NCI-H1930 (cell line): ENCODE data around the gene ZFTA.
"Not testable (repeated sequence)": the region's sequence is repeated elsewhere in the genome, so short reads cannot be mapped to it uniquely, and the experiment has no call there.

ENCODE experiments used
- DNase-seq, 2 experiments: peaks; one replicate each; lab custom pipeline; 2025; lab: John Stamatoyannopoulos, UW

Gene ZFTA

DNA sequence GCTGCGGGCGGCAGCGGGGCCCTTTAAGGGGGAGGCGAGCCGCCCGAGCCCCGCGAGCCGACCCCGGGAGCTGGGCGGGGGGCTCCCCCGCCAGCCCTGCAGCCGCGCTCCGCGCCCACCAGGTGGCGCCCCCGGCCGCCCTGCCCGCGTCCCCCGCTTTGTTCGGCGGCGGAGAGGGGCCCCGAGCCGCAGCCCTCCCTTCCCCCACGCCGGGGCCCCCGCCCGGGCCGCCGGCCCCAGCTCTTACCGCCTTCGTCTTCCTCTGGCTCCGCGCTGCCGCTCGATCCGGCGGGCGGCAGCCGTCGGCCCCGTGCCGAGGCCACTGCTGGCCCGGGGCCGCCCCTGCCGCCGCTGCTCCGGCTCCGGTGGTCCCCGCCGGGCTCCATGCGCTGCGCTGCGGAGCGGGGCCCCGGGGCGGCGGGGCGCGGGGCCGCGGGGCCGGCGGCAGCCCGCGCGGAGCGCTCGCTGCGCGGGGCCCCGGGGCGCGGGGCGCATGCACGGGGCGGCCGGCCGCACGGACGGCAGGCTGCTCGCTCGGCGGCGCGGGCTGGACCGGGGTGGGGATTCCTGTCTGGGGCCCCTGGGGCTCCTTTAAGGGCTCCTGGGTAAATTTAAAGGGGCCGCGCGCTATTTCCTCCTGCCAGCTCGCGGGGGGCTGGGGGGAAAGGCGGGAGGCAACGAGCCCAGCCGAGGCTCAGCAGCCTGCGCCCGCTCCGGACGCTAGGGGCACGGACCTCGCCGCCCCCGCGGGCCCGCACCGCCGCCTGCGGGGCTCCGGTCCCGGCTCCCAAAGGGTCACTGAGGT is at the start of gene ZFTA:
ZFTA (minus strand) TSS at position 539 of the 805 bp plus-strand sequence; CDS start at position 386, 153 bp downstream.
- DNase-seq = peak; percentile 64

DNA sequence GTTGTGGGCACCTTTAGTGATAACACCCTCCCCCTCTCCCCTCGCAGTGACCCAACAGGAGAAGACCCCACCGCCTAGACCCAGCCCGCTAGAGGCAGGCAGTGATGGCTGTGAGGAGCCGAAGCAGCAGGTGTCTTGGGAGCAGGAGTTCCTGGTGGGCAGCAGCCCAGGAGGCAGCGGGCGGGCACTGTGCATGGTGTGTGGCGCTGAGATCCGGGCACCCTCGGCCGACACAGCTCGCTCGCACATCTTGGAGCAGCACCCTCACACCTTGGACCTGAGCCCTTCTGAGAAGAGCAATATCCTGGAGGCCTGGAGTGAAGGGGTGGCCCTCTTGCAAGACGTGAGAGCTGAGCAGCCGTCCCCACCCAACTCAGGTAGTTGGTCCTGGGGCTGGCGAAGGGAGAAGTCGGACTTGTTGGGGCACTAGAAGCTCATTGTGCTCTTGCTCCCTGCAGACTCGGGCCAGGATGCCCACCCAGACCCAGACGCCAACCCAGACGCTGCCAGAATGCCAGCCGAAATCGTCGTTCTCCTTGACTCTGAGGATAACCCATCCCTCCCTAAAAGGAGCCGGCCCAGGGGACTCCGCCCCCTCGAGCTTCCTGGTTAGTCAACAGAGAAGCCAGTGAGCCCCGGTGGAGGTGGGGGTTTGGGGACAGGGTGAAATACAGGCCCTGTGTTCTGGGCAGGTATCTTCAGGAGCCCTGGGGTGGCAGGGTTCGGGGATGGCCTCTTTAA is 49.4 kb upstream of the ZFTA start:
- no peak for DNase-seq

DNA sequence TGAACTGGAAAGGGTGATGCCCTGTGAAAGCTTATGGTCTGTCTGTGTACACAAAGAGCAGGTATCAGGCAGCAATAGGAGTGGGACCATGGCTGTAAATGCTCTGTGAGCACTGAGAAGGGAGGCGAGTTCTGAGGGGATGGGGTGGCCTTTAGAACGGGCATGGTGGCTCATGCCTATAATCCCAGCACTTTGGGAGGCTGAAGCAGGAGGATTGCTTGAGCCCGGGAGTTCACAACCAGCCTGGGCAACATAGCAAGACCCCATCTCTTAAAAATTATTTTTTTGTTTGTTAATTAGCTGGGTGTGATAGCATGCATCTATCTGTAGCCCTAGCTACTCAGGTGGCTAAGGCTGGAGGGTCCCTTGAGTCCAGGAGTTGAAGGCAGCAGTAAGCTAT is 48.2 kb upstream of the ZFTA start:
- DNase-seq = no peak

DNA sequence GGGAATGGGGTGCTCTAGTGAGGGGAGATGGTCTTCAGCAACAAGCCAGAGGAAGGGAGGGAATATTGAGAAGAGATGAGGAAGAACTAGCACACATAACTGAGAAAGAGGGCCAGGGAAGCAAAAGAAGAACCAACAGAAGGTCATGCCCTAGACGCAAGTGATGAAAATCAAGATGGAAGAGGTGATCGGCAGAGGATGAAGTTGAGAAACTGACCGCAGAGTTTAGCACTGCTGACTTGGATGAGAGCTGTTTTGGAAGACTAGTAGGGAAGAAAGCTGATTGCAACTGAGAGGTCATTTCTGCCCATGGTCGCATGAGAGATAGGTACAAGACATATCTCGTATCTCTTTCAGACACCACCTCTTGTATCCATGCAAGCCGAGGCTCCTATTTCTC is 47.6 kb upstream of the ZFTA start:
- no peak for DNase-seq

DNA sequence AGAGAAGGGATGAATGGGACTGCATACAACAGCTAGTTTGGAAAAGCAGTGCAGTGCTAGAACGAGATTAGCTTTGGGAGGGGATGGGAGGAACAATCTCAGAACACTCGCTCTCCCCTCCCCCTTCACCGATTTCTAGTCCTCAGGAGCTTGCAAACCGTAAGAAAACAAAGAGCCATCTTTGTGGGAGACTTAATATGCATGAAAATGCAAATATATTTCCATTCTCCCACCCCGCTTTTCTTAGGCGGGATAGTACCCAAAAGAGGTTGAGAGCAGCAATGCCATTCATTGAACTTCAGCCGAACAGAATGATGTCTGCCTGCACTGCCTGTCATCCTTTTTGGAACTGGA is 45.8 kb upstream of the ZFTA start:
- no peak for DNase-seq

DNA sequence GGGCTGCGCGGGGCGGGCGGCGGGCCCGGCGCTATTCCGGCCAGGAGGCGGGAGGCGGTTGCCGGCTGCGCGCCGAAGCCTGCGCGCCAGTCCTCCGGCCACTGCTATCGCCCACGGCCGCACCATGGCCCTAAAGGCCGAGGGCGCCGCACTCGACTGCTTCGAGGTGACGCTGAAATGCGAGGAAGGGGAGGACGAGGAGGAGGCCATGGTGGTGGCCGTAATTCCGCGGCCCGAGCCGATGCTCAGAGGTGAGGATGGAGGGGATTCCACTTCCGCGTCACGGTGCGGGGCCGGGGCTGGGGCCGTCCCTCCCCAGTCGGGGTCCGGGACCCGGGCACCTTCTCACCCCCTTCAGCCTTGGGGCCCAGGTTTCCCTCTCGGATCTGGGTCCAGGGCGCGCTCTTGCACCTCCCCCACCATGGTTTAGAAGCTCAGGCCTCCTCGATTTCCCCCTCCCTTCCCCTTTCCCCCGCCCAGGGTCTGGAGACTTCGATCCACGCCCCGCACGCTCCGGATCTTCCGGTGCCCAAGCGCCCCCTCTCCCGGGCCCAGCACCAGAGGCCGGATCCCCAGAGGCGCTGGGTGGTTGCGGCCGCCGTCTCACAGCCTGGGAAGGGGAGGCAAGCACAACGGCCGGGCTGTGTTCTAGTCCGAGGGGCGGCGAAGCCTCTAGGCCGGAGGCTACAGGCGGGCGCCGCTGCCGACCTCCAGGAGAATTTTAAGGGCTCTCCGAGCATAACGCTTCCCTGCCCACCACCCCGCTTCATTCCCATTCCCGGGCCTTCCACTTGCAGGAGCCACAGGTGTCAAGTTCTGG is 45.2 kb upstream of the ZFTA start:
- DNase-seq = peak; percentile 15 to 18

DNA sequence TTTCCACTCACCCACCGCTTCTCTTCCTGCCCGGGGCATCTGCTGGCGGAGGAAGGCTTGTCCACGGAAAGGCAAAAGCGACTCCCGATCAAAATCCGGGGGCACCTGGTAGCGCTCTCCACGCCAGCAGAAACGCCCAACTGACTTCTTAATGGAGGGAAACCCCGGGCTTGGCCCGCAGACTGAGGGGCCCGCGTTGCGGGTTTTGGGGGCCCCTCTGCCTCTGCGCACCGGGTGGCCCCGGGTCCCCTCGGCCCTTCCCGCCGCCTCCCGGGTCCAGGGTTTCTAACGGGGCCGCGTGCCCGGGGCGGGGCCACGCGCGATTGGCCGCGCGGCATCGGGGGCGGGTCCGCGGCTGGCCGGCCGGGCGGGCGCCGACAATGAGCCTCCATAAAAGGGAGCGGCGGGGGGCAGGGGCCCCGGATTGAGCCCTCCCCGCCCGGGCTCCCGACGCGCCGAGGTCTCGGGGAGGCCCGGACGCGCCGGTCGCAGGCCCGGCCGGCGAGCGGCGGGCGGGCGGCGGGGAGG is 44.5 kb upstream of the ZFTA start, which contains the start of gene SPINDOC:
SPINDOC (plus strand) TSS at position 422 of the 528 bp plus-strand sequence. CDS start 231 bp downstream, outside the sequence.
- peak; percentile 45 to 83 for DNase-seq

DNA sequence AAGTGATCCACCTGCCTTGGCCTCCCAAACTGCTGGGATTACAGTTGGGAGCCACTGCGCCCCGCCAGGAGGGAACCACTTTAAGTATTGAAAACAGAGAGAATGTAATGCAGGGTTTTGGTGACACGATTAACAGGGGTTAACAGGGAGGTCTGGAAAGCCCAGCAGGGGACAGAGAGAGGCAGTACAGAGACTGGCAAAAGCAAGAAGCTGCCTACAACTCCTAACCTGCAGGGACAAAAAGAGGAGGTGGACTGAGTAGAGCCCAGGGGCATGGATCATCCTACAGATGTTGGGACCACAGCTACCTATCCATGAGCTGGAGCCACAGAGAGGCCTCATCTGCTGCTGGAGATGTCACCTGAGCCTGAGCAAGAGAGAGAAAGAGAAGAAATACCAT is 42.9 kb upstream of the ZFTA start:
- no peak for DNase-seq

DNA sequence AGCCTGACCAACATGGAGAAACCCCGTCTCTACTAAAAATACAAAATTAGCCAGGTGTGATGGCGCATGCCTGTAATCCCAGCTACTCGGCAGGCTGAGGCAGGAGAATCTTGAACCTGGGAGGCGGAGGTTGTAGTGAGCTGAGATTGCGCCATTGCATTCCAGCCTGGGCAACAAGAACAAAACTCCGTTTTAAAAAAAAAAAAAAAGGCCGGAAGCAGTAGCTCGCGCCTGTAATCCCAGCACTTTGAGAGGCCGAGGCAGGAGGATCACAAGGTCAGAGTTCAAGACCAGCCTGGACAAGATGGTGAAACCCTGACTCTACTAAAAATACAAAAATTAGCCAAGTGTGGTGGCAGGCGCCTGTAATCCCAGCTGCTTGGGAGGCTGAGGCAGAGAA is 41.8 kb upstream of the ZFTA start:
- not testable (repeated sequence) for DNase-seq

DNA sequence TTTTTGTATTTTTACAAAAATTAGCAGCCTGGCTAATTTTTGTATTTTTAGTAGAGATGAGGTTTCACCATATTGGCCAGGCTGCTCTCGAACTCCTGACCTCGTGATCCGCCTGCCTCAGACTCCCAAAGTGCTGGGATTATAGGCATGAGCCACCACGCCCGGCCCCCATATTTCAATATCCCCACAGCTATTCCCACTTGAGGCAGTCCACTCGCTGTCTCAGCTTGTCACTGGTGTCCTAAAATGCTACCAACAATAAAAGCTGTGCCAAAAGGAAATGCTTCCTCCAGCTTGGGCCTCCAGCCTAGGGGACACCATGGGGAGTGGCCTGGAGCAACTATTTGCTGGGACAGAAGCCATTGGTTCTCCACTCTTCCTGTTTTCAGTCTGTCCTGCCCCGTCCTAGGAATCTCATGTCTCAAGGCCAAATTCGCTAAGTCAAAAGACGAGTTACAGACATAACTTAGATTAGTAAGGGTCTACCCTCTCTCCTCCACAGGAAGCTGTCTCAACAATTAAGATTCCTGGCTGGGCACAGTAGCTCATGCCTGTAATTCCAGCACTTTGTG is 37.4 kb upstream of the ZFTA start:
- DNase-seq = no peak

DNA sequence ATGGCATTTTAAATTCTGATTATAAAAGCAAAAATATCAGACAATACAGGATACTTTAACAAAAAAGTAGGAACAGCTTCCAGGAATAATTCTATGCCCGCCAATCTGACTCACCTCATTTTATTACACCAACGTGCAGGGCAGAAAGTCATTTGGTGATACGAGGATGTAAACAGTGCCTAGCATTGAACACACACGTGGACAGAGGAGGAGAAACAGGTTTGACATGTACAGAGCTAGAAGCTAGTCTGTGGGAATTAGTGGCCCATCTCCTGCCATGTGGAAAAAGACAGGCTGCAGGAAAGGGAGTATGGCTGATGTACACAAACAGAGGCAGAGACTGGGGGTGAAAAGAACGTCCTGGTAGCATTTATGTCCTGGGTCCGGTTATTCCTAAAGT is 35.7 kb upstream of the ZFTA start:
- DNase-seq = no peak

DNA sequence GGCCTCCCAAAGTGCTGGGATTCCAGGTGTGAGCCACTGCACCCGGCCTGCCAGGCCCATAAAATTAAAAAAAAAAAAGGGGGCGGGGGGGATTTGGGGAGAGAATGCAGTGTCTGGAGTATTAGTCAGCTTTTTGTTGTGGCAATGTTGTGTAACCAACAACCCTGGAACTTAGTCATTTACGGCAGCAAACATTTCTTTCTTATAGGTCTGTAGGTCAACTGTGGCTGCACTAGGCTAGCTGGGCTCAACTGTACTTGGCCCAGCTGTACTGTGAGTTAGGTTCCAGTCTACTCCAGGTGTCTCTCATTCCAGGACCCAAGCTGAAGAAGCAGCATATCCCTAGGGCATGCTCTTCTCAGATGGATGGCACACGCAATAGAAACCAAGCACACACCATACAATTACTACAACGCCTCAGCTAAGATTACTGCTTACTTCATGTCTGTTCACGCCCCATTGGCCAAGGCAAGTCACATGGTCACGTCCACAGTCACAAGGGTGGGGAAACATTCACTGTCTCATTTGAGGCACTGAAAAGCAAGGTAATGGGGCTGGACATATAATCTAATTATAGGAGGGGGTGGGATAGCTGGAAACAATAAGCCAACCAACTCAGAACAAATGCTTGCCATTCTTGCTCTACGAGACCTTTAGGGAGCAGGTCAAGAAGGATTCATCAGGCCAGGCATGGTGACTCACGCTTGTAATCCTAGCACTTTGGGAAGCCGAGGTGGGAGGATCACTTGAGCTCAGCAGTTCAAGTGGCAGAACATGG is 34.3 kb upstream of the ZFTA start:
- no peak for DNase-seq

DNA sequence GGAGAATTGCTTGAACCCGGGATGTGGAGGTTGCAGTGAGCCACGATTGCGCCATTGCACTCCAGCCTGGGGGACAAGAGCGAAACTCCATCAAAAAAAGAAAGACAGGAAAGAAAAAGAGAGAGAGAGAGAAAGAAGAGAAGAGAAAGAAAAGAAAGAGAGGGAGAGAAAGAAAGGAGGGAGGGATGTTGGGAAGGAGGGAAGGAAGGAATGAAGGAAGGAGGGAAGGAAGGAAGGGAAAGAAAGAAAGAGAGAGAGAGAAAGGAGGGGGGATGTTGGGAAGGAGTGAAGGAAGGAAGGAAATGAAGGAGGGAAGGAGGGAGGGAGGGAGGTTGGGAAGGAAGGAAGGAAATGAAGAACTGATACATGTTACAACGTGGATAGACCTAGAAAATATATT is 32.3 kb upstream of the ZFTA start:
- no peak for DNase-seq

DNA sequence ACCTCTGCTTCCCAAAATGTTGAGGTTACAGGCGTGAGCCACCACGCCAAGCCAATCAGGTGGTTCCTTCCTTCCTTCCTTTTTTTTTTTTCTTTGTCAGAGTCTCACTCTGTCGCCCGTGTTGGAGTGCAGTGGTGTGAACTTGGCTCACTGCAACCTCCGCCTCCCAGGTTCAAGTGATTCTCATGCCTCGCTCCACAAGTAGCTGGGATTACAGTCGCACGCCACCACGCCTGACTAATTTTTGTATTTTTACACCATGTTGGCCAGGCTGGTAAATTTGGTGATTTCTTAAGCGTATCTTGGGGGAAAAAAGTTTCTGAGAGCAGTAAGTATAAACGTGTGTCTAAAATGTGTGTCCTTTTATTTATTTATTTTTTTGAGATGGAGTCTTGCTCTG is 26.5 kb upstream of the ZFTA start:
- no peak for DNase-seq

DNA sequence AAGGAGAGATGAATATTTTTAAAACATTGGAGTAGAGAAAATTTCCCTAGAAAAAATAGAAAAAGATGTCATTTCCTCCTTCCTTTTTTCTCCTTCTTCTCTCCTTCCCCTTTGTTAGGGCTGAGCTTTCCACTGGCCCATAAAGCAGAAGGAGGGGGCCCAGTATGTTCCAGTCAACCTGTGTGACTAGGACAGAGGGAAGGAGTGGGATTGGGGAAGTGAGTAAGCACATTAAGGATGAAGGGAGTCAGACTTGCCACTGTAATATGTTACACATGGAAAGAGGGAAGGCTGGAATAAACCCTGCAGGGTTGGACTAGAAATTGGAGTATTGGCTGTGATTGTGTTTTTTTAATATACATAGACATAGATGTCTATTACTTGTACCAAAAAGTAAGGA is 24.6 kb upstream of the ZFTA start:
- DNase-seq = no peak

DNA sequence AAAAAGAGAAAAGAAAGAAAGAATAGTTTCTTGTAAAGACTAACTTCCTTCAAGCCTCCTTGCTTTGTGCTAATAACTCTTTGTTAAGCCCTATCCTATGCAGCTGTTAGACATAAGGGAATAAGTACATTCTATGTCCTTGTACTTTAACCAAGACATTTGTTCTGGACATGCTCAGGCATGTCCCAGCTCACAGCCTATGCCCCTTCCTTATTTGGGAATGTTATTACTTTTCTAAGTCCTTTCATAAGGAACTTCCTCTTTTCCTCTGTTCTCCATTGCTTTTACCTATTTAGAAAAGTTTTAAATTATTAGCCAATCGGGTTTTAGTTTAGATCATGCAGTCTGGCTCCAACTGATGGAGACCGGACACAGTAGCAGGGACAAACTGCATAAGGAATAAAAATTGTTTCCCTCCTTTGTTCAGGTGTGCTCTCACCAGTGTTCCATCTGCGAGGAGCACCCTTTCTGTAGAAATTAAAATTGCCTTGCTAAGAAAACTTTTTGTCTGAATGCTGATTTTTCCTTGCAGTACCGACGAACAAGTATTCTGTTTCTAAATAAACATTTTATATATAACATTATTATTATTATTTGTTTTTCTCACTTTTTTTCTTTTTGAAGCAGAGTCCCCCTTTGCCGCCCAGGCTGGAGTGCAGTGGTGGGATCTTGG is 23.1 kb upstream of the ZFTA start:
- no peak for DNase-seq

DNA sequence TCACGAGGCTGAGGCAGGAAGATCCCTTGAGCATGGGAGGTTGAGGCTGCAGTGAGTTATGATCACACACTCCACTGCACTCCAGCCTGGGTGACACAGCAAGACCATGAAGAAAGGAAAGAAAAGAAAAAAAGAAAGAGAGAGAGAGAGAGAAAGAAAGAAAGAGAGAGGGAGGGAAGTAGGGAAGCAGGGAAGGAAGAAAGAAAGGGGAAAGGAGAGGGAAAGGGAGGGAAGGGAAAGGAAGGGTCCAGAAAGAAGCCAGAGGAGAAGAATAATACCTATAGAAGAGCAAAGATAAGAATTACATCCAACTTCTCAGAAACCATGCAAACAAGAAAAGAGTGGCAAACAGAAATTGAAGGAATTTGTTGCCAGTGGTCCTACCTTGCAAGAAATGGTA is 17.2 kb upstream of the ZFTA start:
- no peak for DNase-seq

DNA sequence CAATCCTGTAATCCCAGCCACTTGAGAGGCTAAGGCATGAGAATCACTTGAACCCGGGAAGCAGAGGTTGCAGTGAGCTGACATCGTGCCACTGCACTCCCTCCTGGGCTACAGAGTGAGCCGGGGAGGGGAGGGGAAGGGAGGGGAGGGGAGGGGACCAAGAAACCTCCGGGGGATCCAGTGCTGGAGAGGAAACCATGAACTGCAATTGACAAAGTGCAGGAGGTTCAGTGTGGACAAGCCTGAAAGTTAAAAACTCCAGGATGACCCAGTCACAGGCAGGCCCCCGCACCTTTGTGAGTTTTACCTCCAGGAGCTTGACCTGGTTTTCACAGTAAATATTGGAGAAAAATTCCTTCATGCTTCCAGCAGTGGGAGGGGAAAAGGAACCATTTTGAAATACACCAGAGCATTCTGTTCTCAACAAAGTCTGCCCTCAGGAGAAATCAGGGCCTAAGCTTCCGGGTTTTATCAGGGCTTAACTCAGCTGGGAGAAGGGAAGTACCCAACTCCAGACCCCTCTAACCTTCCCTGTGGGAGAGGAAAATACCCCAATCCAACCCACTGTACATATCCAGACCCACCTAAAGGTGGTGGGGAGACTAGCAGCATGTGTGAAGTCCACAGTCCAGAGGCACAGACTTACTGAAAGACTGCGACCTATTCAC is 15.5 kb upstream of the ZFTA start:
- DNase-seq = no peak

DNA sequence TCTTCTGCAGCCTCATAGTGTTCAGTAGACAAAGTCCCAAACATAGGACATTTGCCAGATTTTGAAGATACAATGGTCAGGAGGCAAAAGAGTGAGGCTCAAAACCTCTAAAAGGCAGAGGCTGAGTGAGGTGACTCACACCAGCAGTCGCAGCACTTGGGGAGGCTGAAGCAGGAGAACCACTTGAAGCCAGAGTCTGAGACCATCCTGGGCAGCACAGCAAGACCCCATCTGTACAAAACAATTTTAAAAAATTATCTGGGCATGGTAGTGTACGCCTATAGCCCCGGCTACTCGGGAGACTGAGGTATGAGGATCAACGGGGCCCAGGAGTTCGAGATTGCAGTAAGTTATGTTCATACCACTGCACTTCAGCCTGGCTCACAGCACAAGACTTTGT is 14.2 kb upstream of the ZFTA start:
- DNase-seq = no peak

DNA sequence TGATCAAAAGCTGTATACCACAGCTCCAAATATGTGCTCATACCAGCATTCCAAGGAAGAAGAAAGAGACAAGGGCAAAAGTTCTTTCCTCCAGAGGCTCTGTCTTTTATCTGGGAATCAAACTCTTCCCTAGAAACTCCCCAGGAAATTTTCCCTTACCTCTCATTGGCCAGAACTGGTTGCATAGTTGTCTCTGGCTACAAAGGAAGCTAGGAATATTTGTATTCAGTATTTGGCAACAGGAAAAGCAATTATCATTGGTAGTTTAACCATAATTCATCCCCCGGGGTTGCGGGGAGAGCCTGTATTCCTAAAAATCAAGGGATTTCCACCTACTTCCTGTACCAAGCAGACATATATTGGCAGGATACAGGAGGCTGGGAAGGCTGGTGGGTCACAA is 10.5 kb upstream of the ZFTA start:
- no peak for DNase-seq
